IPS DF 6.9 (cell line): Measurements from ENCODE around the gene CCSER1.
A peak's percentile ranks its signal among the peaks of the same experiment; 100 is the strongest.

Source experiments
- DNase-seq: peaks from one replicate; pipeline ENCODE4 v3.0.0-alpha.2; 2013; ENCODE audit warnings: low read depth, low spot score
- H3K27ac ChIP-seq: one replicate; pipeline ENCODE4 v1.5.1; 2013; ENCODE audit warnings: low read length, control low read depth
- H3K27me3 ChIP-seq: 2 replicates; pipeline ENCODE4 v1.6.1; 2013; ENCODE audit warnings: mild to moderate bottlenecking, low read length; ENCODE audit not compliant: control insufficient read depth, insufficient read depth
- H3K36me3 ChIP-seq: 2 replicates; pipeline ENCODE4 v1.6.1; 2013; ENCODE audit warnings: low read length; ENCODE audit not compliant: control insufficient read depth, insufficient read depth
- H3K4me1 ChIP-seq: 2 replicates; pipeline ENCODE4 v1.6.1; 2013; ENCODE audit warnings: low read length; ENCODE audit not compliant: control insufficient read depth, insufficient read depth
- H3K4me3 ChIP-seq: 2 replicates; pipeline ENCODE4 v1.5.1; 2013; ENCODE audit warnings: mild to moderate bottlenecking, low read length
- H3K9me3 ChIP-seq: 2 replicates; pipeline ENCODE4 v1.6.1; 2013; ENCODE audit warnings: low read length, inconsistent platforms; ENCODE audit not compliant: control insufficient read depth, insufficient read depth
- WGBS: extraction: QIAGEN DNeasy Blood & Tissue Kit; methylation state at CpG from one replicate; pipeline ENCODE4 v1.1.7; 2013; ENCODE audit warnings: mixed read lengths, missing lambda C conversion rate; ENCODE audit not compliant: insufficient read length, insufficient coverage; 5-methylcytosine and 5-hydroxymethylcytosine counted together

CCSER1 gene

GRCh38 chr4:90580326-90580725 lies 453.1 kb downstream of the CCSER1 start:
- no peaks in the 10 kb centered on the region for H3K36me3 ChIP-seq
- no peak overlapping the region for H3K4me3 ChIP-seq
- H3K9me3 ChIP-seq = no peaks in the 10 kb centered on the region
- H3K27ac ChIP-seq = no peak overlapping the region
- no peaks in the 10 kb centered on the region for H3K4me1 ChIP-seq
- DNase-seq = peak; percentile 18
- WGBS = no CpG with 5 or more reads among the region's 1 CpG
- no peaks in the 10 kb centered on the region for H3K27me3 ChIP-seq

GRCh38 chr4:90582087-90582486 lies 454.9 kb downstream of the CCSER1 start:
- WGBS = no CpG with 5 or more reads among the region's 2 CpGs

DNA sequence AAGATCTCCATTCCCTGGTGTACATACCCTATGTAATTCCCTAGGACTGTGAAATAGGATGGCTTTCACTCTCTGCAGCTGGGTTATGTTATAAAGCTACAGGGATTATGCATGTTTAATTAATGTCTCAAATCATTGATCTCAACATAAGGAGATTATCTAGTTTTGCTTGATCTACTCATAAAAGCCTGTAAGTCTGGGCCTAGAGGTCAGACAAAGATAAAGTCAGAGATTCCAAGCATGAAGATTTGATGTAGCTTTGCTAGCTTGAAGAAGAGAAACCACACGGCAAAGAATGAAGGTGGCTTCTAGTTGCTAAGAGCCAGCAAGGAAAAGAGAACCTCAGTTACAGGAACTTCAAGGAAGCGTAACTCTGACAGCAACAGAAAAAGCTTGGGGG lies 456.9 kb downstream of the CCSER1 start:
- DNase-seq = no peak

More at GRCh38 chr4:90582087-90582486, 454.9 kb downstream of the CCSER1 start:
- no peaks in the 10 kb centered on the region for H3K9me3 ChIP-seq
- no peaks in the 10 kb centered on the region for H3K27me3 ChIP-seq
- no peak for DNase-seq
- no peaks in the 10 kb centered on the region for H3K4me1 ChIP-seq
- H3K4me3 ChIP-seq = no peak overlapping the region
- no peak overlapping the region for H3K27ac ChIP-seq
- H3K36me3 ChIP-seq = no peaks in the 10 kb centered on the region

GRCh38 chr4:90585961-90586360 lies 458.8 kb downstream of the CCSER1 start:
- Histone ChIP-seq H3K9me3 (no peaks in the 10 kb centered on the region), H3K4me1 (no peaks in the 10 kb centered on the region), H3K27ac (no peak overlapping the region), H3K36me3 (no peaks in the 10 kb centered on the region), H3K4me3 (no peak overlapping the region), H3K27me3 (no peaks in the 10 kb centered on the region)
- DNase-seq = no peak
- WGBS = no CpG with 5 or more reads among the region's 8 CpGs

More for the DNA sequence above, 456.9 kb downstream of the CCSER1 start:
- H3K4me3 ChIP-seq = no peak overlapping the region
- H3K36me3 ChIP-seq = no peaks in the 10 kb centered on the region
- no peak overlapping the region for H3K27ac ChIP-seq
- no peaks in the 10 kb centered on the region for H3K4me1 ChIP-seq
- WGBS = no CpG with 5 or more reads among the region's 2 CpGs
- H3K9me3 ChIP-seq = no peaks in the 10 kb centered on the region
- H3K27me3 ChIP-seq = no peaks in the 10 kb centered on the region

- Histone ChIP-seq H3K9me3 (no peaks in the 10 kb centered on the region), H3K4me3 (no peak overlapping the region), H3K27ac (no peak overlapping the region), H3K36me3 (no peaks in the 10 kb centered on the region), H3K4me1 (no peaks in the 10 kb centered on the region), H3K27me3 (no peaks in the 10 kb centered on the region)
- no CpG with 5 or more reads among the region's 6 CpGs for WGBS
- DNase-seq = no peak
Observed at GRCh38 chr4:90586799-90587198, 459.6 kb downstream of the CCSER1 start.

- Histone ChIP-seq H3K4me1 (no peaks in the 10 kb centered on the region), H3K36me3 (no peaks in the 10 kb centered on the region), H3K4me3 (no peak overlapping the region), H3K9me3 (no peaks in the 10 kb centered on the region), H3K27me3 (no peaks in the 10 kb centered on the region), H3K27ac (no peak overlapping the region)
- no peak for DNase-seq
- no CpG with 5 or more reads among the region's 4 CpGs for WGBS
Observed at GRCh38 chr4:90597927-90598326, 470.7 kb downstream of the CCSER1 start.

DNA sequence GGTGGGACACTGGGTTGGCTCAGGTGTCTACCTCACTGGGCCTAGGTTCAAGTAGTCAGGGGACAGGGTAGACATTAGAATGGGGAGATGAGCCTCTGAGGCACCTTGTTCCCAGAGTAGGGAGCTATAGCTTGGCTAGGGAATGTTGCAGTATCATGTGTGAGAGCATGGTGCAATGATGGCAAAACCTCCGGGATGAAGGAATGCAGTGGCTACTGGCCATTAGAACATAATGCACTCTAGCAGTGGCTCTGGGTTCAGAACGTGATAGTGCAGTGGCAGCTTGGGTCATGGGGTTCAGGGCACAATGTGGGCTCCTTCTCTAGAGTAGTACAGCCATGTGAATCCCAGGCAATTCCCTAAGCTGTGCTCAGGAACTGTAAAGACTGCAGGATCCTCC lies 471.5 kb downstream of the CCSER1 start:
- DNase-seq = no peak
- Histone ChIP-seq H3K4me3 (no peak overlapping the region), H3K36me3 (no peaks in the 10 kb centered on the region), H3K27me3 (no peaks in the 10 kb centered on the region), H3K27ac (no peak overlapping the region), H3K9me3 (no peaks in the 10 kb centered on the region), H3K4me1 (no peaks in the 10 kb centered on the region)
- WGBS = no CpG with 5 or more reads among the region's 2 CpGs

GRCh38 chr4:90602726-90603125 lies 475.5 kb downstream of the CCSER1 start:
- Histone ChIP-seq H3K27ac (no peak overlapping the region), H3K27me3 (no peaks in the 10 kb centered on the region), H3K4me3 (no peak overlapping the region), H3K9me3 (no peaks in the 10 kb centered on the region), H3K36me3 (no peaks in the 10 kb centered on the region), H3K4me1 (no peaks in the 10 kb centered on the region)
- WGBS = no CpG with 5 or more reads among the region's 4 CpGs
- DNase-seq = no peak

DNA sequence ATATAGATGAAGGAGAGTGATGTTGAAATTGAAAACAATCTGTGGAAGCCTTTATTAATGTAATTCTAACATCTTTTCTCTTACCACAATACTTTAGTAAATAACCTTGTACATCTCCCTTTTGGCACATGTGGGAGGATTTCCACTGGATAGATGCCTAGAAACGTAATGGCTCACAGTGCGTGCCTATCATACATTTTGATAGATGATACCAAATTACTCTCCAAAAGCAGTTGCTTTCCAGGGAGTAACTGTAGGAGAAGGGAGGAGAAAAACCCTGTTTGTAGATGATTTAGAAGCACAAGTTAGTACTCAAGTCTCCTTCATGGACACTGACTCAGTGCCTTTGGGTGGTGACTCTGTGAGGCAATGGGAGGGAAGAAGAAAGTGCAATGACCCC lies 476.3 kb downstream of the CCSER1 start:
- H3K27me3 ChIP-seq = no peaks in the 10 kb centered on the region
- H3K4me1 ChIP-seq = no peaks in the 10 kb centered on the region
- H3K27ac ChIP-seq = no peak overlapping the region
- no CpG with 5 or more reads among the region's 2 CpGs for WGBS
- DNase-seq = no peak
- no peak overlapping the region for H3K4me3 ChIP-seq
- no peaks in the 10 kb centered on the region for H3K36me3 ChIP-seq
- H3K9me3 ChIP-seq = no peaks in the 10 kb centered on the region

- no CpG with 5 or more reads among the region's 1 CpG for WGBS
- Histone ChIP-seq H3K9me3 (no peaks in the 10 kb centered on the region), H3K27me3 (no peaks in the 10 kb centered on the region), H3K36me3 (no peaks in the 10 kb centered on the region), H3K27ac (no peak overlapping the region), H3K4me1 (no peaks in the 10 kb centered on the region), H3K4me3 (no peak overlapping the region)
- DNase-seq = no peak
Observed at GRCh38 chr4:90606781-90607180, 479.6 kb downstream of the CCSER1 start.

DNA sequence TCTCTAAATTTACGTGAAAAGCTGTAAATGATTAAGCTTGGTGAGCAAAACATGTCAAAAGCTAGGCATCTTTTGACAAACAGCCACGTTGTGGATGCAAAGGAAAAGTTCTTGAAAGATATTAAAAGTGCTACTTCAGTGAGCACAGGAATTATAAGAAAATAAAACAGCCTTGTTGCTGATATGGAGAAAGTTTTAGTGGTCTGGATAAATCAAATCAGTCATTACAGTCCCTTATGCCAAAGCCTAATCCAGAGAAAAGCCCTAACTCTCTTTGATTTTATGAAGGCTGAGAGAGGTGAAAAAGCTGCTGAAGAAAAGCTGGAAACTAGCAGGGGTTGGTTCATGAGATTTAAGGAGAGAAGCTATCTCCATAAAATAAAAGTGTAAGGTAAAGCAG lies 487.2 kb downstream of the CCSER1 start:
- no peaks in the 10 kb centered on the region for H3K36me3 ChIP-seq
- no CpG with 5 or more reads among the region's 2 CpGs for WGBS
- no peak overlapping the region for H3K27ac ChIP-seq
- no peak for DNase-seq
- no peak overlapping the region for H3K4me3 ChIP-seq
- H3K9me3 ChIP-seq = no peaks in the 10 kb centered on the region
- H3K4me1 ChIP-seq = no peaks in the 10 kb centered on the region
- no peaks in the 10 kb centered on the region for H3K27me3 ChIP-seq
